ENCODE results near the gene STIM1.
"Not testable (repeated sequence)": the region's sequence is repeated elsewhere in the genome, so short reads cannot be mapped to it uniquely, and the experiment has no call there.

The STIM1 gene

GRCh38 chr11:4041731-4042391, 186.4 kb downstream of the STIM1 start:
- no peak for FAIRE-seq

GRCh38 chr11:4044976-4045646, 189.6 kb downstream of the STIM1 start:
- FAIRE-seq = no peak

GRCh38 chr11:4048340-4048739, 192.9 kb downstream of the STIM1 start:
- no peak for FAIRE-seq

- no peak for FAIRE-seq
Observed at GRCh38 chr11:4049006-4049405, 193.5 kb downstream of the STIM1 start.

GRCh38 chr11:4050138-4050537, 194.7 kb downstream of the STIM1 start:
- no peak for FAIRE-seq

GRCh38 chr11:4053200-4053599, 197.7 kb downstream of the STIM1 start:
- FAIRE-seq = not testable (repeated sequence)

GRCh38 chr11:4054643-4055042, 199.2 kb downstream of the STIM1 start:
- FAIRE-seq = no peak

- no peak for FAIRE-seq
Observed at GRCh38 chr11:4059424-4059823, 204.0 kb downstream of the STIM1 start.

GRCh38 chr11:4060182-4060923, 204.9 kb downstream of the STIM1 start:
- no peak for FAIRE-seq

- FAIRE-seq = no peak
Observed at GRCh38 chr11:4061700-4062099, 206.2 kb downstream of the STIM1 start.

GRCh38 chr11:4063348-4063747, 207.9 kb downstream of the STIM1 start:
- no peak for FAIRE-seq

- FAIRE-seq = no peak
Observed at GRCh38 chr11:4064278-4064955, 209.0 kb downstream of the STIM1 start.

GRCh38 chr11:4065086-4065485, 209.6 kb downstream of the STIM1 start:
- FAIRE-seq = no peak

GRCh38 chr11:4065601-4066377, 210.3 kb downstream of the STIM1 start:
- no peak for FAIRE-seq

GRCh38 chr11:4066910-4067309, 211.4 kb downstream of the STIM1 start:
- FAIRE-seq = no peak

- no peak for FAIRE-seq
Observed at GRCh38 chr11:4068962-4069361, 213.5 kb downstream of the STIM1 start.

GRCh38 chr11:4071325-4071724, 215.9 kb downstream of the STIM1 start:
- no peak for FAIRE-seq

- FAIRE-seq = no peak
Observed at GRCh38 chr11:4071914-4072313, 216.4 kb downstream of the STIM1 start.

GRCh38 chr11:4072668-4073285, 217.3 kb downstream of the STIM1 start:
- FAIRE-seq = peak; percentile 96

GRCh38 chr11:4074266-4074665, 218.8 kb downstream of the STIM1 start:
- FAIRE-seq = no peak

- FAIRE-seq = no peak
Observed at GRCh38 chr11:4076774-4077173, 221.3 kb downstream of the STIM1 start.

- FAIRE-seq = no peak
Observed at GRCh38 chr11:4083198-4083597, 227.7 kb downstream of the STIM1 start.
